WTC11 (cell line): ENCODE results near the gene PAPOLG.

ENCODE experiments used
- CREM ChIP-seq: sonication (generic); formaldehyde crosslinking; IDR thresholded peaks from 2 replicates; pipeline ENCODE4 v1.8.1; 2022; ENCODE audit warnings: mild to moderate bottlenecking, missing genetic modification reagents, moderate library complexity
- E2F4 ChIP-seq: sonication (generic); formaldehyde crosslinking; IDR thresholded peaks from 2 replicates; pipeline ENCODE4 v1.8.1; 2022; ENCODE audit warnings: low read depth, mild to moderate bottlenecking, moderate library complexity, missing genetic modification reagents, borderline replicate concordance
- FOXJ3 ChIP-seq: sonication (generic); formaldehyde crosslinking; IDR thresholded peaks from 2 replicates; pipeline ENCODE4 v1.9.0; 2021; ENCODE audit warnings: missing genetic modification reagents, mild to moderate bottlenecking, borderline replicate concordance
- FOXP4 ChIP-seq: sonication (generic); formaldehyde crosslinking; IDR thresholded peaks from 2 replicates; pipeline ENCODE4 v1.8.0; 2022; ENCODE audit warnings: mild to moderate bottlenecking, missing genetic modification reagents
- IRF1 ChIP-seq: sonication (generic); formaldehyde crosslinking; IDR thresholded peaks from 2 replicates; pipeline ENCODE4 v1.8.0; 2023; ENCODE audit warnings: missing genetic modification reagents
- KAT7 ChIP-seq: sonication (generic); formaldehyde crosslinking; IDR thresholded peaks from 2 replicates; pipeline ENCODE4 v1.8.1; 2023; ENCODE audit warnings: missing genetic modification reagents, mild to moderate bottlenecking, borderline replicate concordance
- MYBL2 ChIP-seq: sonication (generic); formaldehyde crosslinking; IDR thresholded peaks from 2 replicates; pipeline ENCODE4 v1.8.1; 2023; ENCODE audit warnings: mild to moderate bottlenecking, moderate library complexity, missing genetic modification reagents
- SMAD4 ChIP-seq: sonication (generic); formaldehyde crosslinking; IDR thresholded peaks from 2 replicates; pipeline ENCODE4 v1.8.0; 2022; ENCODE audit warnings: mild to moderate bottlenecking, missing genetic modification reagents
- TF ChIP-seq, protein P1 (sequence below): fragments of 200-600 bp; IDR thresholded peaks from 2 replicates; pipeline ENCODE4 v1.8.0; 2022; ENCODE audit warnings: antibody characterized with exemption
- TF ChIP-seq, protein P2 (sequence below): sonication (generic); formaldehyde crosslinking; IDR thresholded peaks from 2 replicates; pipeline ENCODE4 v1.8.1; 2023; ENCODE audit warnings: mild to moderate bottlenecking, missing genetic modification reagents, borderline replicate concordance

DNA sequence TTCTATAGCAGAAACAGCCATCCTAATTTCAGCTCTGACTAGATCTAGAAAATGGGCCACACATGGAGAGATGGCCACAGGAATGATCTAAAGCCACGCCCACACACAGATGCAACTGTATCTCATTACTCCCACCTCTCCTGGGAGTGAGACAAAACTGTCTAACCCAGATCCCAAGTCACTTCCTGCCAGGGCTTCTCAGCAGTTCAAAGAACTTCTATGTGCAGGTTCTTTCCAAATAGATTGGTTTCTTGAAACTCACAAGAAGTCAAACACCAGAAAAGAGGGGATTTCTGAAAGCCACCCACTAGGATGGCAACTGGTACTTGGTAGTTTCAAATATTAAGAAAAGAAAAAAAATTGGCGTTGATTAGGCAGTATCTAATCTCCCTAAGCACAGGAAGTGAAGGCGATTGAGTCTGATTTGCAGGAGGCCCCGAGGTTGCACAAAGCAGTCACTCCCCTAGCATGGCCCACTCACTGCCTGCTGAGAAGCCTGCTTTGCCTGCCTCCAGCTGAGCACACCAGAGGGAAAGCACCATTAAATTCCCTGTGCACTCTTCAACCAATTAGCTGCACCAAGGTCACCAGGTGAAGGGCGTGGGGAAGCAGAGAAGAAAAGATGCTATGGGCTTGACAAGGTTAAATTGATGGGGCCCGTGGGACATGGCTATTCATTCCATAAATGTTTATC is 51.1 kb downstream of the PAPOLG start:
- no peak for TF ChIP-seq KAT7
- TF ChIP-seq, protein P1, sequence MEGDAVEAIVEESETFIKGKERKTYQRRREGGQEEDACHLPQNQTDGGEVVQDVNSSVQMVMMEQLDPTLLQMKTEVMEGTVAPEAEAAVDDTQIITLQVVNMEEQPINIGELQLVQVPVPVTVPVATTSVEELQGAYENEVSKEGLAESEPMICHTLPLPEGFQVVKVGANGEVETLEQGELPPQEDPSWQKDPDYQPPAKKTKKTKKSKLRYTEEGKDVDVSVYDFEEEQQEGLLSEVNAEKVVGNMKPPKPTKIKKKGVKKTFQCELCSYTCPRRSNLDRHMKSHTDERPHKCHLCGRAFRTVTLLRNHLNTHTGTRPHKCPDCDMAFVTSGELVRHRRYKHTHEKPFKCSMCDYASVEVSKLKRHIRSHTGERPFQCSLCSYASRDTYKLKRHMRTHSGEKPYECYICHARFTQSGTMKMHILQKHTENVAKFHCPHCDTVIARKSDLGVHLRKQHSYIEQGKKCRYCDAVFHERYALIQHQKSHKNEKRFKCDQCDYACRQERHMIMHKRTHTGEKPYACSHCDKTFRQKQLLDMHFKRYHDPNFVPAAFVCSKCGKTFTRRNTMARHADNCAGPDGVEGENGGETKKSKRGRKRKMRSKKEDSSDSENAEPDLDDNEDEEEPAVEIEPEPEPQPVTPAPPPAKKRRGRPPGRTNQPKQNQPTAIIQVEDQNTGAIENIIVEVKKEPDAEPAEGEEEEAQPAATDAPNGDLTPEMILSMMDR, result no peak
- TF ChIP-seq MYBL2, result no peak
- TF ChIP-seq SMAD4 (CRISPR knock-in tag), result no peak
- no peak for TF ChIP-seq E2F4 (CRISPR knock-in tag)
- no peak for TF ChIP-seq IRF1 (CRISPR knock-in tag)
- no peak for TF ChIP-seq FOXP4
- TF ChIP-seq CREM, result no peak
- TF ChIP-seq, protein P2, sequence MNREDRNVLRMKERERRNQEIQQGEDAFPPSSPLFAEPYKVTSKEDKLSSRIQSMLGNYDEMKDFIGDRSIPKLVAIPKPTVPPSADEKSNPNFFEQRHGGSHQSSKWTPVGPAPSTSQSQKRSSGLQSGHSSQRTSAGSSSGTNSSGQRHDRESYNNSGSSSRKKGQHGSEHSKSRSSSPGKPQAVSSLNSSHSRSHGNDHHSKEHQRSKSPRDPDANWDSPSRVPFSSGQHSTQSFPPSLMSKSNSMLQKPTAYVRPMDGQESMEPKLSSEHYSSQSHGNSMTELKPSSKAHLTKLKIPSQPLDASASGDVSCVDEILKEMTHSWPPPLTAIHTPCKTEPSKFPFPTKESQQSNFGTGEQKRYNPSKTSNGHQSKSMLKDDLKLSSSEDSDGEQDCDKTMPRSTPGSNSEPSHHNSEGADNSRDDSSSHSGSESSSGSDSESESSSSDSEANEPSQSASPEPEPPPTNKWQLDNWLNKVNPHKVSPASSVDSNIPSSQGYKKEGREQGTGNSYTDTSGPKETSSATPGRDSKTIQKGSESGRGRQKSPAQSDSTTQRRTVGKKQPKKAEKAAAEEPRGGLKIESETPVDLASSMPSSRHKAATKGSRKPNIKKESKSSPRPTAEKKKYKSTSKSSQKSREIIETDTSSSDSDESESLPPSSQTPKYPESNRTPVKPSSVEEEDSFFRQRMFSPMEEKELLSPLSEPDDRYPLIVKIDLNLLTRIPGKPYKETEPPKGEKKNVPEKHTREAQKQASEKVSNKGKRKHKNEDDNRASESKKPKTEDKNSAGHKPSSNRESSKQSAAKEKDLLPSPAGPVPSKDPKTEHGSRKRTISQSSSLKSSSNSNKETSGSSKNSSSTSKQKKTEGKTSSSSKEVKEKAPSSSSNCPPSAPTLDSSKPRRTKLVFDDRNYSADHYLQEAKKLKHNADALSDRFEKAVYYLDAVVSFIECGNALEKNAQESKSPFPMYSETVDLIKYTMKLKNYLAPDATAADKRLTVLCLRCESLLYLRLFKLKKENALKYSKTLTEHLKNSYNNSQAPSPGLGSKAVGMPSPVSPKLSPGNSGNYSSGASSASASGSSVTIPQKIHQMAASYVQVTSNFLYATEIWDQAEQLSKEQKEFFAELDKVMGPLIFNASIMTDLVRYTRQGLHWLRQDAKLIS, result no peak
- no peak for TF ChIP-seq FOXJ3 (CRISPR knock-in tag)
